Daoy (cell line): ENCODE results near the gene ELMO1. TPM values are rescaled to one million over a fixed set of nuclear protein-coding genes. Genes with fewer than 3 reads are reported as not detected.
A peak's percentile ranks its signal among the peaks of the same experiment; 100 is the strongest.
"Not testable (repeated sequence)": the region's sequence is repeated elsewhere in the genome, so short reads cannot be mapped to it uniquely, and the experiment has no call there.

ENCODE experiments used
- DNase-seq: peaks from one replicate; pipeline ENCODE4 v3.0.0-alpha.2; 2015; ENCODE audit warnings: low read depth
- total RNA-seq: library from RNA; depleted of rRNA; stranded (reverse); fragments of >200 nt; shearing (Covaris generic); gene quantifications from 2 replicates; pipeline ENCODE4 v1.2.3, GENCODE V29; 2014

Gene ELMO1
- total RNA-seq, 1 experiment from 2014 or later: 7.0 TPM

DNA sequence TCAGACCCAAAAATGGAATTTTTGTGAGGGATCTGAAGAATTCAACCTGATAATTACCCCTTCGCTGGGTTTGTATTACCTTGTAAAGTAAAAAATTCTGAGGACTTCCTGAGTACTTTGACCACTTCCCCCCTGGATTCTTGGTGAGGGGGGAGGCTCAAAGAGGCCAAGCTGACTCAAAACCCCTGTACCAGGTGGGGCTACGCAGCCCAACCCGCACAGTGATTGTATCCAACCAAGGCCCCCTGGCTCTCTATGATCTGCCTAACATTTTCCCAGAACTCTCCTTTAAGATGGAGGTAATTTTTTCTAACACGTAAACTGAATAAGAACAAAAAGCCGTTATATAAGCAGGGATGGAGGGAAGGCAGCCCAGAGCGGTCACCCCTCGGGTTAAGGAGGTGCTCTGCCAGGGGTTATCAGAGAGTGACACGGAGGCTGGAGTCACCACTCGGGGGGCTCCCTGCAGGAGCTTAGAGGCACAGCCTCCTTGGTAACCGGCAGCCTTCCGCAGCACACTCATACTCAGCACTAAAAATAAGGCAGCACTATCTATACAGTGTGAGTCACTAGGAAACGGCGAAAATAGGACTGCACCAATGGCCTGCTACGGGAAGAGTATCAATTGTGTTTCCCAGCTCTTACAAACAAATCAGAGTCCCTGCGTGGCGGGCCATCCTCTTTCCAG, 255.4 kb downstream of the ELMO1 start:
- peak; percentile 44 for DNase-seq

DNA sequence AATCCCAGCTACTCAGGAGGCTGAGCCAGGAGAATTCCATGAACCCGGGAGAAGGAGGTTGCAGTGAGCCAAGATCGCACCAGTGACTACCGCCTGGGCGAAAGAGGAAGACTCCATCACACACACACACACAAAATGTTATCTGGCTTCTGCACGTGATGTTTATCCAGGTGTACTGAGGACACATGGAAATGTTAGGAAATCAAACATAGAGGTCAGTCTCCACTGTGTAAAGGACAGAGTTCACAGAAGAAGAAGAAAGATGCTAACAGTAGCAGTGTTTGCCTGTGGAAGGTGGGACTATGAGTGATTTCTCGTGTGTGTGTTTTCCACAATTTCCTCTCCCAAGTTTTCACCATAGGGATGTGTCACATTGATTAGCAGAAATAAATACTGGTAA, 256.9 kb downstream of the ELMO1 start:
- no peak for DNase-seq

DNA sequence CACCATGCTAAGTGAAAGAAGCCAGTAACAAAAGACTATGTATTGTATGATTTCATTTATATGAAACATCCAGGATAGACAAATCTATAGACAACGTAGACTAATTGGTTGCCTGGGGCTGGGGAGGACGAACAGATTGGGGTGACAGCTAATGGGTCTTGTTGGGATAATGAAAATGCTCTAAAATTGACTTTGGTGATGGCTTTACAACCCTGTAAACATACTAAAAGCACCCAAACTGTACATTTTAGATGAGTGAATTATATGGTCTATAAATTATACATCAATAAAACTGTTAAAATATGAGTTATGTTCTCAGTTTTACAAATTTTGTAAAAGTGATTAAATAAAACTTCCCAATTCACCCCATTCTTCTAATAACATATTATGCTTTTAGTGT, 261.5 kb downstream of the ELMO1 start:
- no peak for DNase-seq

DNA sequence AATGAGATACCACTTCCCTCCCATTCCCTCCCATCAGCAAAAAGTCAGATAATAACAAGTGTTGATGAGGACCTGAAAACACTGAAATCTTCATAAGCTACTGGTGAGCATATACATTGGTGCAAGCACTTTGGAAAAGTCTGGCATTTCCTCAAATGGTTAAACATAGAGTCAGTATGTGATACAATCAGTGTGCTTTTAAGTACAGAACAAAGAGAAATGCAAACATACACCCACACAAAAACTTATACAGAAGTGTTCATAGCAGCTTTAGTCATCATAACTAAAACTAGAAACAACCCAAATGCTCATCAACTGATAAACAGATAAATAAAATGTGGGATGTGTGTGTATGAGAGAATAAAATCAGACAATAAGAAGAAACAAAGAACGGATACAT, 261.9 kb downstream of the ELMO1 start:
- no peak for DNase-seq

DNA sequence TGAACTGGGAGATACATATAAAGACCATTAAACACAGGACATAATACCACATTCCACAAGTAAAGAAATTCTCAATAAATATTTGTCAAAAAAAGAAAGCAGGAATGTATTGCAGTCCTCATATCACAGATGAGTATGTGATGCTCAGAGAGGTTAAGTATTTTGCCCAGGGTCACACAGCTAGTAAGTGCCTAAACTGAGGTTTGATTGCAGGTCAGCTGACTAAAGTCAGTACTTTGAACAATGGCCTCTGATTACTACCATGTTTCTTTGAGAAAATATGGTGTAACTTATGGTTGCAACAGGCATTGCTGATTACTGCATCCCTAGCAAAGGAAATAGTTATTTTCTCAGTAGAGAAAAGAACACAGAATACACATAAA, 267.1 kb downstream of the ELMO1 start:
- DNase-seq: no peak

DNA sequence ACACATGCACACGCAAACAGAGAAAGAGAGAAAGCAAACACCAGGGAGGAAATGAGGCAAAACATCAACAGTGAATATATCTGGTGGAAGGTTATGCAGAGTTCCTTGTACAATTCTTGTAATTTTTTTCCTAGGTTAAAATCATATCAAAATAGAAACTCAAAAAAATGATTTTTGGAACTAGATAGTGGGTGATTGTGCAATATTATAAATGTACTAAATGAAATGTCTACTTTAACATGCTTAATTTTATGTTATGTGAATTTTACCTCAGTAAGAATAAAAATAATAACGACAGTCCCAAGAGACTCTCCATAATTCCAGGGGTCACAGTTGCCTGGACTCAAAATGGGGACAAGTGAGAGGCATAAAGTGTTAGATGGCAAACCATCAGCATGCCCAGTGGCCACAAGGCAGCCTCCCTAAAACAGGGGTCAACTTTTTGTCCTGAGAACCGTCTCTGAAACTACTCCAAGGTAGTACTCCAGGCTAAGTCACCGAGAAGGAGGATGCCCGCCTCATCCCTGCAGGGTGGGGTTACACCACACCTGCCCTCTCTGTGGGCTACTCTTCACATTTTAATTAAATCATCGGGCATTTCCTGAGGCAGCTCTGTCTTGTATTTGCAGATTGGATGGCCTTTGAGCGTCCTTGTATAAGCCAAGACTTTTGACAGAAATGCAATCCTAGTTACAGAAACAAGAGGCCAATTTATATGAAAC, 267.7 kb downstream of the ELMO1 start:
- no peak for DNase-seq

DNA sequence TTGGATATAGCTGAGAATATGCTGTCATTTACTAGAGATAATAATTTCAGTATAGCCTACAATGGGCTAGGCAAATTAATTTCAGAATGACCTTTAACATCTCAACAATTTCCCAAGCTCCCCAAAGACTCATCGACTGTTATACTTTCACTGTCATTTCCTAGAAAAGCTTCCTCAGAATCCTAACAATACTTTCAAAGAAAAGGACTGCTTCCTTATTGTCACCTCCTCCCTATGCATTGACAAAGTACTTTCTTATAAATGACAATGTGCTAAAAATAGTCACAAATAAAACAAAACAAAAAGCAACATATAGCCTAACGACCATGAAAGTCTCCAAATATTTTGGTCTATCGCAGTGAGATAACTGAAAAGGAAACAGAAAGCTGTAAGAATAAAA, 272.6 kb downstream of the ELMO1 start:
- no peak for DNase-seq

DNA sequence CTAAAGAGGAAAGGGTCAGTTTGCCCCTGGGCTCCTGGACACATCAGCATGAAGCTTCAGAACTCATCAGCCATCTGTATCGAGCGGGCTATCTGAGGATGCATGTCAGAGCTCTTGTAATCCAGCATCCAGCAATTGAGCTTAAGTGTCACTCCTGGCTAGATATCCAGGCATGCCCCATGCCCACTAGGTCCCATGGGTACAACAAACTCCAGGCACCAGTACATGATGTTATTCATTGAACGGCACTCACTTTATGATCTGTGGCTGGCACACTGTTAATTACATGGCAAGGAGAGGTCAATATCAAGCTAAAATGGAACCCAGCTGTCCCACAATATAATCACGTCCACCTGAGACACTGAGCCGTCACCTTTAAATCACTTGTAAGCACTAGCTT, 274.2 kb downstream of the ELMO1 start:
- no peak for DNase-seq

DNA sequence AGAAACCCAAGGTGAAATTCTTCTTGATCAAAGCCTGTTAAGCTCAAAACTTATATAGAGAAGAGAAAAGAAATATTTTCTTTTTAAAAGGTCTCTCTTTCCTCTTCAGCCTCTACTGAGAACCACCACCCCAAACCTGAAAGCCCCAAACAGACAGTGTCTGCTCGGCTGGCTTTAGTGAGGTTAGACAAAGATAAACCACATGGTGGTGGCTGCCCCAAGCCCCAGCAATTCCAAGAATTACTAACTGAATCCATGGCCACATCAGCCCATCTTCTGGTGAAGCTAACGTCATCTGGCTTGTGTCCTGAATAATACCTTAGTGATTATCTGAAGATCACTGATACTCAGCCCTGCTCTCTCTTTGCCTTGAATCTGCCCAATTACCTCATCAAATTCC, 275.0 kb downstream of the ELMO1 start:
- DNase-seq: no peak

DNA sequence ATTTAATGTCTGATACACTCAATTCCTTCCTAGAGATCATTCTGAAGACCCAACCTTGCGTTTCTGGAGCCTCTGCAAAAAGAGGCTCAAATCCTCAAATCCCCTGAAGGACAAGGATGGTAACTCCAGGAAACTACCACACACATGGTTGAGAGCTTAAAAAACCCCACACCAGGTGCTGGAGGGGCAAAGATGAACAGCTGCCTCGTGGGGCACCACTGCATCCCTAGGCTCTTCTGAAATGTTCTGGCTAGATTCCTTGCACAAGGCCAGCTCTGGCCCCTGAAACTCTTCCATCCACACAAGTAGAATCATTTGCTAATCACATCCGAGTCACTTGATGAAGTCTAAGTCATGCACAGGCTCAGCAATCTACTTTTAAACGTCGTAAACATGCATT, 286.6 kb downstream of the ELMO1 start:
- no peak for DNase-seq

DNA sequence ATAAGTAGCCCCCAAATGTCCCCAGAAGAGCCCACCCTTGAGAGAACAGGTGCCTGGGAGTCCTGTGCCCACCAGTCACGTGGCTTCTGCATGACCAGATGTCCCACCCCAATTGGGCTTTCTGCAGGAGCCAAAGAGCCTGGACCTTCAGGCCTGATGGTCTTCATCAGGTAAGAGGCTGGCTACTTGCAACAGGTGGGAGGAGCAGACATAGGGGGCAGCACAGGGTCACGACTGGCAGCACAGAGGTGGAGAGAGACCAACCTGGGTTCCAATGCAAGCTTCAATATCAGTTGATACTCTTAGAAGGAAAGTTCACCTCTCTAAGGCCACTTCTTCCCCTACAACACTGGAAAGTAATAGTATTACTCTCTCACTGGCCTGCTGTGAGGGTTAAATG, 288.0 kb downstream of the ELMO1 start:
- no peak for DNase-seq

DNA sequence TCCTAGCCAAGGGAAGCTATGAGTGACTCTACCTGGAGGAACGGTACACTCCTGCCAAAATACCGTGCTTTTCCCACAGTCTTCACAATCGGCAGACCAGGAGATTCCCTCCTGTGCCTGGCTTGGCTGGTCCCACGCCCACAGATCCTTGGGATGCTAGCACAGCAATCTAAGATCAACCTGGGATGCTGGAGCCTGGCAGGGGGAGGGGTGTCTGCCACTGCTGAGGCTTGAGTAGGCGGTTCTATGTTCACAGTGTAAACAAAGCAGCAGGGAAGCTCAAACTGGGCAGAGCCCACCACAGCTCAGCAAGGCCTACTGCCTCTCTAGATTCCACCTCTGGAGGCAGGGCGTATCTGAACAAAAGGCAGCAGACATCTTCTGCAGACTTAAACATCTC, 295.3 kb downstream of the ELMO1 start:
- no peak for DNase-seq

DNA sequence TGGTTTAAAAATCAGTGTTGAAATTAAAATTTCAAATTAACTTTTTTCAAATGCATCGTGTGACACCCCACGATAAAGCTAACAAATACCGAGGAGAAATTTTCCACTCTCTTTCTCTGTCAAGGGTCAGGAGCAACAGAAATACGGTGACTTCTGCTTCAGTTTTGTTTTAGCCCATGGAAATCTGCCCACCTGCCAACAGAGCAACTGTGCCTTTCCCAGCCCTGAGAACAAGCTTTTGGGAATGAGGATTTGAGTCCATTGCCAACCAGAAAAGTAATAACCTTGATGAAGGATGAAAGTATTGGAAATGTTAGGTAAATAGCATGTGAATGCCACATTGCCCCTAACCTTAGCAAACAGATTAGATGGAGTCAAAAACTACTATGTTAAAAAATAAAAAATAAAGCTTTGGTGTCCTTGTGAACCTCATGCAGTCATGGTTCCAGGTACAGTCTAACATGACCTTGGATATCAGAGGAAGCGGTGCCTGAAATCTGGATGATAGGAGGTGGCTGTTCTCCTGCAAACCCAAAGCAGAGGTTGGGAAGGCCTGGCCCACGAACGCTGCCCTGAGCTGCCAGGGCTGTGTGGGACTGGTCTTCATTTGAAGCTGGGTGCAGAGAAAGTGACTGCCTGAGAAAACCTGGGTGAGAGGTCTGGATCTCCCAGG, 296.8 kb downstream of the ELMO1 start:
- DNase-seq: no peak

DNA sequence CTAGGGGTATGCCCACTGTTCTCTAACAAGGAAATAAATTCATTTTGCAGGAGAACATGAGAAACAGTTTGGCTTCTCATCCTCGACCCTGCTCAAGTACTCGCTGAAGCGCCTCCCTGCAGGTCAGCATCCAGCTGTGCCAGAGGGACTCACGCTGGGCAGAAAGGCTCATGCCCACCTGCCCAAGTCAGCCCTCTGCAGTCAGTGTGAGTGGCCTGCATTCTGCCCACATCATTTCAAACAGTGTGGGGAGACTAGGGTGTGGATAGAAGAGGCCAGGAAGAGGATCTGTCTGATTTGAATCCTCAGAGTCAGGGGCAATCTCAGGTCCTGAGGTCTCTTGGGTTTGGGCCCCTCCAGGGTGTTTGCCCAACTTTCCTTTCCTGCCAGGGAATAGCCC, 297.8 kb downstream of the ELMO1 start:
- DNase-seq: no peak

DNA sequence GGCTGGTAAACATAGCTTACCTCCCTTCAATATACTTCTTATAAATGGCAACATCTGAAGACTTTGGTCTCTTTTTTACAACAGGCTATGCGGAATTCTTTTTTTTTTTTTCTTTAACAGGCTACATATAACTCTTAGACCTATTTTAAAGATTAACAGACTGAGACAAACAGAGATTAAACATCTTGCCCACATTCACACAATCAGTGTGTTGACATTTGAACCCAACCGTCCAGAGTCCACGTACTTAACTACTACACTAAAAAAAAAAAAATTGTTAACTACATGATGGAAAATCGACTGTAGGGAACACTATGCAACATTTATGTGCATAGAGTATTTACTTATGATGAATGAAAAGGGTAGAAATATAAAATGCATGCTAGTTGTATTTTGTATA, 298.5 kb downstream of the ELMO1 start:
- no peak for DNase-seq

DNA sequence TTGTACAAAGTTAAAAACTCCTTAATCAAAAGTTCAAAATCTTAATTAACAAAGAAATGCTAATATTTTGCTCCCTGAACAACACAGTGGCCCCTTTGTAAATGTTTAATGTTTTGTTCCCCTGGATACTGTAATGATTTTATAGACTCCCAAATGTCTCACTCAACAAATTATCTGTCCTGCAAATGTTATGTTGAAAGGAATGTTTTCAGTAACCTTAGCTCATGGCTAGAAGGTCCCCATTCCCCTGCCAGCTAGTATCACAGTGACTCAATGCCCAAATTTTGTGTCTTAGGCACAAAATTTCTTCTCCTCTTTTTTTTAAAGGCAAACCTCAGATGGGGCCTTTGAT, 298.9 kb downstream of the ELMO1 start:
- DNase-seq: no peak

DNA sequence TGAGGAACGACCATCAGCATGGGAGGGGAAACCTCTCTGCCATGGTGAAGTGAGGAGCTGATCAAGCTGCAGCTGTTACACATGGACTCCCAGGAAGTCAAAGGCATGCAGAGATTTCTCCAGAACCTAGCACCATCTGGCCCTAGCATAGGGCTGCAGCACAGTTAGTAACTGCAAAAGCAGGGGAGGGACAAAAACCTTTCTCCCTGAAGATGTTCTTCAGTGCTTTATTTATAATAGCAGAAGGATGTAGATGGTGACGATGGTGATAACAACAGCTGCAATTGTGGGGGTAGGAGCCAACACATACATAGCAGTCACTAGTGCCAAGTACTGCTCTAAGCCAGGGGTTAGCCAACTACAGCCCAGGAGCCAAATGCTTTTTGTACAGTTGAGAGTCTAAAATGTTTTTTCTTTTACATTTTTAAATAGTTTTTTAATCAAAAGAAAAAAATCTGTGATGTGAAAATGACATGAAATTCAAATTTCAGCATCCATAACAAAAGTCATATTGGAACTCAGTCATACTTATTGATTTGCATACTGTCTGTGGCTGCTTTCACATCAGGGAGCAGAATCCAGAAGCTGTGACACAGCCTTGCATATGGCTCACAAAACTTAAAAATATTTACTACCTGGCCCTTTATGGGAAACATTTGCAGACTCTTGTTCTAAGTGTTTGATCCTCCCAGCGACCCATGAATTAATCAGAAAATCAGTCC, 299.5 kb downstream of the ELMO1 start:
- no peak for DNase-seq

DNA sequence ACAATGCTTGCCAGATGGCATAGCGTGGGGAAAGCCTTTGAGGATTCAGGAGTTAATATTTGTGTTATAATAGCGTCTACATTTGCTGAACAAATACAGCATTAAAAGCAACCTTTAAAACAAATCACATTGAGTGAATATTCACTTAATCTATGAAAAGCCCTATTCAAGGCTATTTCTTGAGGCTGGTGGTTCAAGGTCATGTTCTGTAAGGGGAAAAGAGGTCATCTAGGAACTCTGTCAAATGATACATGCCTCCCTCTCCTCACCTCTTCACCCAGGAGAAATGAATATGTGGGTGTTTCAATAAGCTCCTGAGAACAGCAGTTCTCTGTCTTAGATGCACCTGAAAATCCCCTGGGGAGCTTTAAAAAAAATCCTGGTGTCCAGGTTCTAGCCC, 303.0 kb downstream of the ELMO1 start:
- DNase-seq: no peak

DNA sequence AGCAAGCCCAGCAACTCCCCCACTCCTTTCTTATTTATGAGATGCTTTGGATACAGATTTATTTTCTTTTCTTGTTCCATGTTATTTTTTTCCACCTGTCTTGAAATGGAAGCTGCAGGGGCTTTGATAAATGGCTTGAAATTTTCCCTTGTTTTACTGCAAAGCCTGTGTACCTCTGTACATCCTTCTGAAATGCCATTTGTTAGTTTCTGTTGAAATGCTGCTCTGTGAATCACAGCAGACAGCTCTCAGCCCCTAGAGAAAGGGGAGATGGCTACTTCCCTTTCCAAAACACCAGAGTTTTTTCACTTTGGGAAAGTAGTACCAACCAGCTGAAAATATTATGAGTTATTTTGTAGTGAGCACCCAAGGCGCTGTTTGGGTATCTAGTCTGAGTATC, 304.2 kb downstream of the ELMO1 start:
- no peak for DNase-seq

DNA sequence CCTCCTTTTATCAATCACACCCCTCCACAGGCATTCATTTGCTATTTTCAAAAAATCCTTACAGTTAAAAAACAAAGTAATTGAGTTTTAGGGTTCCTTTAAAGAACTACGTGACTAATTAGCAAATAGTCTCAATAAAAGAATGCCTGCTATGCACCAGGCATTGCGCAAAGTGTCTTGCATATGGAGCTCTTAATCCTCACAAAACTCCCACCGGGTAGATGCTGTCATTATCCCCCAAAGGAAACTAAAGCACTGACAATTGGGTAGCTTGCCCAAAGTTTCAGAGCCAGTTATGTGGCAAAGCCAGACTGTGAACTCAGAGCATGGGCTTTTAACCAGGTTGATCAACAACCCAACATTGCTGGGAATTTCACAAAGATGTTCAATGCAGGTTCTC, 305.7 kb downstream of the ELMO1 start:
- DNase-seq: no peak

DNA sequence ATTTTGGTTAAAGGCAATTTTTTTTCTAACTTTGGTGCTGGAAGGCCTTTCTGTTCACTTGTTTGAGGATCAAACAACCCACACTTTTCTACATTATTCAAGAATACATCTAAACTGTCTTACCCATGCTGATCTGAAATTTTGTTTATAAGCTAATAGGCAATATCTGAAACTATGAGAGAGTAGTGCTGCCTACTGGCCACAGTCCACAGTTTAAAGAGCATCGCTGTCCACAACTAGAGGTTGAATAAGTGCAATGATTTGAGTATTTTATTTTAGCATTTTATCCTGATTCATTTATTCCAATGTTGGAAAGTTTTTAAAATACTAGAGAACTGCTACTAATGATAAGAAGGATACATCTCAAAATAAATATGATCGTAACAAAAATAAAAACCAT, 306.9 kb downstream of the ELMO1 start:
- DNase-seq: no peak

DNA sequence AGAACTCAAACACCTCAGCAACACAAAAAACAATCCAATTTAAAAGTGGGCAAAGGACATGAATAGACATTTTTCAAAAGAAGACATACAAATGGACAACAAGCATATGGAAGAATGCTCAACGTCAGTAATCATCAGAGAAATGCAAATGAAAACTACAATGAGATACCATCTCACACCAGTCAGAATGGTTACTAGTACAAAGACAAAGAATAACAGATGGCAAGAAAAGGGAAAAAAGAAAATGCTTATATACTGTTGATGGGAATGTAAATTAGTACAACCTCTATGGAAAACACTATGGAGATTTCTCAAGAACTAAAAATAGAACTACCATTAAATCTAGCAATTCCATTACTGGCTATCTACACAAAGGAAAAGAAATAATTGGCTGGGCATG, 314.8 kb downstream of the ELMO1 start:
- DNase-seq: not testable (repeated sequence)

DNA sequence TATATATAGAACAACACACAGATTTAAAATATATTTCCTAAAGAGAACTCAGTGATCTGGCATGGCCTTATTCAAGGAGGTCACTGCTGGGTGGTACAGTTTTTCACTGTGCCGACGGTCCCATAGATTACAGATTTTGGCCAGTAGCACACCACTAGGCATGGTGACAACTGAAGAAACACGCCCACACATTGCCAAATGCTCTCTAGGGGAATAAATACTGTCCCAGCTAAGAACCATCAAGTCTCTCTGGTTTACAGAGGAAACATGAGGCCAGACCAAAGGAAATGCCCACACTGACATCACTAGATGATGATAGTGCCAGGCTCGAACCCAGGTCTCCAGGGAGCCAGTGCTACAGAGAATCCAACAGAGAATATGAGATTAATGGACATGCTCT, 316.8 kb downstream of the ELMO1 start:
- no peak for DNase-seq
